OCI-LY1 (cell line): Measurements from ENCODE around the gene FAM180A.

ENCODE experiments used
- EZH2 ChIP-seq: fragments of 200-600 bp; sonication (generic), shearing (Covaris generic); IDR thresholded peaks from 2 replicates; pipeline ENCODE4 v1.8.0; 2017; ENCODE audit warnings: borderline replicate concordance, mixed run types, mild to moderate bottlenecking, antibody characterized with exemption, low read length, moderate library complexity, mixed read lengths
- TF ChIP-seq, protein P1 (sequence below): fragments of 200-600 bp; sonication (generic), shearing (Covaris generic); IDR thresholded peaks from 2 replicates; pipeline ENCODE4 v1.5.1; 2017; ENCODE audit warnings: mild to moderate bottlenecking, antibody characterized with exemption, low read length, moderate library complexity, mixed read lengths

DNA sequence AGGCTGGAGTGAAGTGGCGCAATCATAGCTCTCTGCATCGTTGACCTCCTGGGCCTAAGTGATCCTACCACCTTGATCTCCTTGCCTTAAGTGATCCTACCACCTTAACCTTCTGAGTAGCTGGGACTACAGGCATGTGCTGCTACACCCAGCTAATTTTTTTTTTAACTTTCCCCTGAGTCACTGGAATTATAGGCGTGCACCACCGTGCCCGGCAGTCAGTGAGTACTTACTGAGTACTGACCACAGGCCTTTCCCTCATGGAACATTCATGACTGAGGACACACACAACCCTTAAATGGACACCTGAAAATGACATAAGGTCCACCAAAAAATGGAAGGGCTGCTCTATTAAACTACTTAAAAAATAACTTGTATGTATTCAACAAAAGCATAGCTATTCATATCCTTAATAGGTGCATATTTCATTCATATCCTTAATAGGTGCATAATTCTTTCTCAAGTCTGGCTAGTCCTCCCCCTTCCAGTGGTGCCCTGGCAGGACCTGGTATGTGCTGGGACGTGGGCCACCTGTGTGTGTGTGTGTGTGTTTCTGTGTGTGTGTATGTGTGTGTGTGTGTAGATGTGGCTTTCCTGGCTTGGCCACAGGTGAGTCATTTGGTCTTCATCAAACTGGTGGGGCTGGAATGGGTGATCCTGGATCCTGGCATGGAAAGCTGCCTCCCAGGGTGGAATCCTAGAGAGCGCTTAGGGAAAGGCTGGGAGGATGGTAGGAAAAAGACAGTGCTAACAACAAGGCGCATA lies 3.5 kb downstream of the FAM180A start:
- TF ChIP-seq, protein P1, sequence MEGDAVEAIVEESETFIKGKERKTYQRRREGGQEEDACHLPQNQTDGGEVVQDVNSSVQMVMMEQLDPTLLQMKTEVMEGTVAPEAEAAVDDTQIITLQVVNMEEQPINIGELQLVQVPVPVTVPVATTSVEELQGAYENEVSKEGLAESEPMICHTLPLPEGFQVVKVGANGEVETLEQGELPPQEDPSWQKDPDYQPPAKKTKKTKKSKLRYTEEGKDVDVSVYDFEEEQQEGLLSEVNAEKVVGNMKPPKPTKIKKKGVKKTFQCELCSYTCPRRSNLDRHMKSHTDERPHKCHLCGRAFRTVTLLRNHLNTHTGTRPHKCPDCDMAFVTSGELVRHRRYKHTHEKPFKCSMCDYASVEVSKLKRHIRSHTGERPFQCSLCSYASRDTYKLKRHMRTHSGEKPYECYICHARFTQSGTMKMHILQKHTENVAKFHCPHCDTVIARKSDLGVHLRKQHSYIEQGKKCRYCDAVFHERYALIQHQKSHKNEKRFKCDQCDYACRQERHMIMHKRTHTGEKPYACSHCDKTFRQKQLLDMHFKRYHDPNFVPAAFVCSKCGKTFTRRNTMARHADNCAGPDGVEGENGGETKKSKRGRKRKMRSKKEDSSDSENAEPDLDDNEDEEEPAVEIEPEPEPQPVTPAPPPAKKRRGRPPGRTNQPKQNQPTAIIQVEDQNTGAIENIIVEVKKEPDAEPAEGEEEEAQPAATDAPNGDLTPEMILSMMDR: no peak
- no peak for TF ChIP-seq EZH2
